Esophagus muscularis mucosa (tissue), 4 donors: ENCODE results near the gene ABHD12B.

Experiments
- EP300 ChIP-seq: sonication (generic); formaldehyde crosslinking; IDR thresholded peaks from one replicate; pipeline ENCODE4 v1.6.1; 2017; ENCODE audit warnings: antibody characterized with exemption
- POLR2AphosphoS5 ChIP-seq, 2 donors: sonication (generic); formaldehyde crosslinking; IDR thresholded peaks; one replicate each; pipeline ENCODE4 v1.6.1; 2017; ENCODE audit warnings: antibody characterized with exemption in 2 of 2
- TF ChIP-seq, protein P1 (sequence below), 3 experiments: fragments of 200-600 bp in 2 of 3; fragments of 450-650 bp in 1 of 3; sonication (generic) in 2 of 3; IDR thresholded peaks; one replicate each; pipeline ENCODE4 v1.5.1; 2017 to 2019; ENCODE audit warnings: antibody characterized with exemption in 3 of 3, mild to moderate bottlenecking in 2 of 3, moderate library complexity in 1 of 3

DNA sequence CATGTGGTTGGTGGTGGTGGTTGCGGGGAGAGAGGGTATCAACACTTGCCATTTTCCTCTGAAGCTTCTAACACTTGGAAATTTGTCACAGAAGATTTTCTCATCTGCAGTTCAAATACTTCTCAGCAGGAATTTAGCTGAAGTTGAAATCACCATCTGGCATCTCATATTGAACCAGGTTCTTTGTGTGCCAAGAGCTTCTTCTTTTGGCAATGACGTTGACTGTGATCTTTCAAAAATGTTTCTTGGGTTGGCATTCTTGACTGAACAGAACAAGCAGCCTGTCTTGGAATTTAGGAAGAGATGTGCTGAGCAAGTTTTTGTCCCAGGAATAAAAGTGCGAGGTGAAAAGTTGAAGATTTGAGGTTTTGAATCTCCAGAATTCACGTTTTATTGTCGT, 32.2 kb upstream of the ABHD12B start:
- TF ChIP-seq POLR2AphosphoS5 (IDR thresholded peaks at IDR 0.05) (no peak), EP300 (no peak)
- TF ChIP-seq, protein P1, sequence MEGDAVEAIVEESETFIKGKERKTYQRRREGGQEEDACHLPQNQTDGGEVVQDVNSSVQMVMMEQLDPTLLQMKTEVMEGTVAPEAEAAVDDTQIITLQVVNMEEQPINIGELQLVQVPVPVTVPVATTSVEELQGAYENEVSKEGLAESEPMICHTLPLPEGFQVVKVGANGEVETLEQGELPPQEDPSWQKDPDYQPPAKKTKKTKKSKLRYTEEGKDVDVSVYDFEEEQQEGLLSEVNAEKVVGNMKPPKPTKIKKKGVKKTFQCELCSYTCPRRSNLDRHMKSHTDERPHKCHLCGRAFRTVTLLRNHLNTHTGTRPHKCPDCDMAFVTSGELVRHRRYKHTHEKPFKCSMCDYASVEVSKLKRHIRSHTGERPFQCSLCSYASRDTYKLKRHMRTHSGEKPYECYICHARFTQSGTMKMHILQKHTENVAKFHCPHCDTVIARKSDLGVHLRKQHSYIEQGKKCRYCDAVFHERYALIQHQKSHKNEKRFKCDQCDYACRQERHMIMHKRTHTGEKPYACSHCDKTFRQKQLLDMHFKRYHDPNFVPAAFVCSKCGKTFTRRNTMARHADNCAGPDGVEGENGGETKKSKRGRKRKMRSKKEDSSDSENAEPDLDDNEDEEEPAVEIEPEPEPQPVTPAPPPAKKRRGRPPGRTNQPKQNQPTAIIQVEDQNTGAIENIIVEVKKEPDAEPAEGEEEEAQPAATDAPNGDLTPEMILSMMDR (IDR thresholded peaks at IDR 0.05): no peak
